IMR-90 (cell line): Measurements from ENCODE around the gene EIF4A2. TPM values are rescaled to one million over a fixed set of nuclear protein-coding genes. Genes with fewer than 3 reads are reported as not detected.

Experiments used
- ATAC-seq: fragments of 200-7000 bp; cut with Tn5 transposase; 2 replicates; pipeline ENCODE4 v1.9.1; 2020; ENCODE audit warnings: low read depth, mild to moderate bottlenecking, moderate library complexity
- BruUV-seq: library from RNA; stranded (reverse); fragments of 400-500 nt; replicated peaks from 2 replicates; lab custom pipeline; 2021; lab: Mats Ljungman, UMichigan
- CTCF ChIA-PET: fragments of 300-600 bp; formaldehyde crosslinking; extraction: SDS; loops from one replicate; lab custom pipeline; 2021; ENCODE audit warnings: antibody characterized with exemption; lab: Yijun Ruan, JAX
- POLR2A ChIA-PET: fragments of 300-600 bp; sonication (Branson Sonifier 250); formaldehyde crosslinking; loops from one replicate; lab custom pipeline; 2022; ENCODE audit warnings: antibody characterized with exemption; ENCODE audit not compliant: unreplicated experiment; lab: Charles Lee
- DNase-seq: peaks from one replicate; pipeline ENCODE4 v3.0.0; 2013
- H2AFZ ChIP-seq: replicated peaks from 2 replicates; pipeline ENCODE3; 2013; ENCODE audit warnings: low read length, mild to moderate bottlenecking; ENCODE audit not compliant: poor library complexity
- H2AK5ac ChIP-seq: 2 replicates; pipeline ENCODE4 v1.6.1; 2013; ENCODE audit warnings: low read depth, low read length, inconsistent platforms
- H2AK9ac ChIP-seq: replicated peaks from 2 replicates; pipeline ENCODE3; 2013; ENCODE audit warnings: mild to moderate bottlenecking, low read depth, low read length, moderate library complexity; ENCODE audit not compliant: poor library complexity
- H2BK120ac ChIP-seq: 2 replicates; pipeline ENCODE4 v1.6.1; 2013; ENCODE audit warnings: low read depth, low read length, inconsistent platforms
- H2BK15ac ChIP-seq: 3 replicates; pipeline ENCODE4 v1.6.1; 2013; ENCODE audit warnings: low read depth, low read length, inconsistent platforms
- H2BK20ac ChIP-seq: 2 replicates; pipeline ENCODE4 v1.6.1; 2013; ENCODE audit warnings: low read depth, mild to moderate bottlenecking, inconsistent platforms, low read length, moderate library complexity
- H2BK5ac ChIP-seq: 2 replicates; pipeline ENCODE4 v1.6.1; 2013; ENCODE audit warnings: mild to moderate bottlenecking, low read depth, low read length, inconsistent platforms; ENCODE audit not compliant: poor library complexity, severe bottlenecking
- H3K14ac ChIP-seq: replicated peaks from 2 replicates; pipeline ENCODE4 v1.6.1; 2013; ENCODE audit warnings: low read depth, low read length, inconsistent platforms
- H3K18ac ChIP-seq: 2 replicates; pipeline ENCODE4 v1.6.1; 2013; ENCODE audit warnings: low read depth, low read length, control low read depth
- H3K23ac ChIP-seq: 2 replicates; pipeline ENCODE4 v1.6.1; 2013; ENCODE audit warnings: low read depth, low read length, inconsistent platforms
- H3K27ac ChIP-seq: 2 replicates; pipeline ENCODE4 v1.5.1; 2013; ENCODE audit warnings: mild to moderate bottlenecking, control low read depth, low read length; ENCODE audit not compliant: insufficient read depth
- H3K27me3 ChIP-seq: 2 replicates; pipeline ENCODE4 v1.6.1; 2013; ENCODE audit warnings: low read length; ENCODE audit not compliant: control insufficient read depth, insufficient read depth
- H3K36me3 ChIP-seq: 2 replicates; pipeline ENCODE4 v1.6.1; 2013; ENCODE audit warnings: low read length, mixed read lengths; ENCODE audit not compliant: control insufficient read depth, insufficient read depth
- H3K4ac ChIP-seq: 2 replicates; pipeline ENCODE4 v1.6.1; 2013; ENCODE audit warnings: low read depth, low read length, inconsistent platforms
- H3K4me1 ChIP-seq: 2 replicates; pipeline ENCODE4 v1.6.1; 2013; ENCODE audit warnings: low read length, mixed read lengths; ENCODE audit not compliant: control insufficient read depth, insufficient read depth
- H3K4me2 ChIP-seq: 2 replicates; pipeline ENCODE4 v1.6.1; 2013; ENCODE audit warnings: low read depth, mild to moderate bottlenecking, control low read depth, low read length, moderate library complexity
- H3K4me3 ChIP-seq: 2 replicates; pipeline ENCODE4 v1.5.1; 2013; ENCODE audit warnings: low read depth, mild to moderate bottlenecking, control low read depth, low read length, moderate library complexity; ENCODE audit not compliant: insufficient read depth
- H3K56ac ChIP-seq: 2 replicates; pipeline ENCODE4 v1.6.1; 2013; ENCODE audit warnings: low read length, inconsistent platforms; ENCODE audit not compliant: insufficient read depth; ENCODE audit errors: extremely low read depth
- H3K79me1 ChIP-seq, 2 experiments: 2 replicates each; pipeline ENCODE4 v1.6.1; 2013; ENCODE audit warnings: low read length in 2 of 2, inconsistent platforms in 1 of 2, low read depth in 1 of 2
- H3K9ac ChIP-seq: 2 replicates; pipeline ENCODE4 v1.6.1; 2013; ENCODE audit warnings: low read depth, low read length, control low read depth
- H3K9me1 ChIP-seq: 2 replicates; pipeline ENCODE4 v1.6.1; 2013; ENCODE audit warnings: low read length, inconsistent platforms; ENCODE audit not compliant: insufficient read depth
- H3K9me3 ChIP-seq: 2 replicates; pipeline ENCODE4 v1.6.1; 2013; ENCODE audit warnings: low read length; ENCODE audit not compliant: control insufficient read depth, insufficient read depth
- H4K20me1 ChIP-seq: 2 replicates; pipeline ENCODE4 v1.6.1; 2013; ENCODE audit warnings: low read length, inconsistent platforms; ENCODE audit not compliant: insufficient read depth
- H4K5ac ChIP-seq: 2 replicates; pipeline ENCODE4 v1.6.1; 2013; ENCODE audit warnings: mild to moderate bottlenecking, low read depth, low read length, control low read depth
- H4K8ac ChIP-seq, 2 experiments: 2 replicates each; pipeline ENCODE4 v1.6.1; 2013; ENCODE audit warnings: low read depth in 2 of 2, low read length in 2 of 2, control low read depth in 1 of 2, inconsistent platforms in 1 of 2
- H4K91ac ChIP-seq: 2 replicates; pipeline ENCODE4 v1.6.1; 2013; ENCODE audit warnings: low read depth, low read length, inconsistent platforms; ENCODE audit not compliant: insufficient read depth
- BHLHE40 ChIP-seq: fragments of 150-350 bp; IDR thresholded peaks from 2 replicates; pipeline ENCODE4 v1.6.1; 2016; ENCODE audit warnings: mild to moderate bottlenecking, low read depth, low read length
- CEBPB ChIP-seq: IDR thresholded peaks from 2 replicates; pipeline ENCODE4 v1.6.1; 2012; ENCODE audit warnings: low read depth, low read length, improper control_type of control experiment
- ELK1 ChIP-seq: fragments of 150-350 bp; IDR thresholded peaks from 2 replicates; pipeline ENCODE4 v1.6.1; 2016; ENCODE audit warnings: low read depth, mild to moderate bottlenecking, low read length, moderate library complexity, borderline replicate concordance
- FOS ChIP-seq: fragments of 150-350 bp; IDR thresholded peaks from 2 replicates; pipeline ENCODE4 v1.6.1; 2016; ENCODE audit warnings: low read depth, low read length
- MAFK ChIP-seq: IDR thresholded peaks from 2 replicates; pipeline ENCODE4 v1.6.1; 2012; ENCODE audit warnings: low read depth, low read length, improper control_type of control experiment
- MAZ ChIP-seq: IDR thresholded peaks from 2 replicates; pipeline ENCODE4 v1.6.1; 2012; ENCODE audit warnings: low read depth, mild to moderate bottlenecking, low read length, improper control_type of control experiment, moderate library complexity, borderline replicate concordance
- MXI1 ChIP-seq: IDR thresholded peaks from 2 replicates; pipeline ENCODE4 v1.6.1; 2012; ENCODE audit warnings: low read depth, mild to moderate bottlenecking, low read length, moderate library complexity, borderline replicate concordance
- NFE2L2 ChIP-seq: fragments of 150-350 bp; IDR thresholded peaks from 2 replicates; pipeline ENCODE4 v1.6.1; 2016; ENCODE audit warnings: low read depth, mild to moderate bottlenecking, low read length
- POLR2A ChIP-seq: IDR thresholded peaks from 2 replicates; pipeline ENCODE4 v1.6.1; 2012; ENCODE audit warnings: mild to moderate bottlenecking, low read depth, low read length
- RAD21 ChIP-seq: IDR thresholded peaks from 2 replicates; pipeline ENCODE4 v1.6.1; 2012; ENCODE audit warnings: low read length, improper control_type of control experiment
- RCOR1 ChIP-seq: IDR thresholded peaks from 2 replicates; pipeline ENCODE4 v1.6.1; 2012; ENCODE audit warnings: mild to moderate bottlenecking, low read length, improper control_type of control experiment; ENCODE audit not compliant: insufficient replicate concordance
- RFX5 ChIP-seq: IDR thresholded peaks from 2 replicates; pipeline ENCODE4 v1.8.0; 2012; ENCODE audit warnings: low read depth, mild to moderate bottlenecking, low read length, moderate library complexity
- USF2 ChIP-seq: fragments of 150-350 bp; IDR thresholded peaks from 2 replicates; pipeline ENCODE4 v1.6.1; 2017; ENCODE audit warnings: mild to moderate bottlenecking, antibody characterized with exemption, low read length, low read depth
- WGBS, 2 experiments: methylation state at CpG; one replicate each; pipeline versions ENCODE4 v1.1.5 to v1.1.7; 2013; ENCODE audit warnings: missing lambda C conversion rate in 2 of 2; ENCODE audit not compliant: insufficient read length in 1 of 2; ENCODE audit errors: extremely low coverage in 2 of 2; 5-methylcytosine and 5-hydroxymethylcytosine counted together
- dilution Hi-C: fragments of 300-500 bp; cut with HindIII; formaldehyde crosslinking; loops from one replicate; pipeline ENCODE4 v1.14.3; 2018; ENCODE audit warnings: low sequenced_read_pairs; ENCODE audit not compliant: unreplicated experiment
- in situ Hi-C: fragments of 300-500 bp; cut with MboI; formaldehyde crosslinking; loops from 3 replicates; pipeline ENCODE4 v1.14.3; 2019; ENCODE audit warnings: low sequenced_read_pairs, inconsistent platforms, mixed read lengths
- intact Hi-C: fragments of 100-400 bp; cut with micrococcal nuclease; formaldehyde crosslinking; loops from 2 replicates; pipeline ENCODE4 v1.10.0; 2022
- polyA plus RNA-seq, 3 experiments: library from polyadenylated mRNA; depleted of rRNA; stranded (reverse); fragments of >200 nt; gene quantifications; 2 replicates each; pipeline ENCODE4 v1.2.3, GENCODE V29; 2012; ENCODE audit warnings: low replicate concordance in 1 of 3
- total RNA-seq: library from RNA; depleted of rRNA; stranded (reverse); fragments of >200 nt; gene quantifications from 2 replicates; pipeline ENCODE4 v1.2.3, GENCODE V29; 2012

EIF4A2 gene
- total and polyA plus RNA-seq, 2 of the 4 experiments (the other 2 are of a cell fraction), result 310 to 320 TPM

GRCh38 chr3:186775999-186776398, 7.4 kb upstream of the EIF4A2 start:
- Histone ChIP-seq H3K56ac (no peak overlapping the region), H2BK15ac (no peak overlapping the region), H4K5ac (no peak overlapping the region), H3K4me2 (no peak overlapping the region), H4K8ac (no peak overlapping the region), H3K27me3 (peaks cover 1% of the 10 kb centered on the region; the same call in 1 of the 2 replicates), H2AFZ (peak overlapping the region; percentile 13), H3K14ac (no peak overlapping the region), H4K91ac (no peak overlapping the region), H3K9ac (no peak overlapping the region), H2AK9ac (no peak overlapping the region), H2AK5ac (no peak overlapping the region), H4K20me1 (no peaks in the 10 kb centered on the region), H3K36me3 (no peaks in the 10 kb centered on the region), H3K18ac (no peak overlapping the region), H2BK5ac (no peak overlapping the region), H3K4me1 (peaks cover 4% of the 10 kb centered on the region; the same call in 1 of the 2 replicates), H3K79me1 (no peaks in the 10 kb centered on the region), H2BK120ac (no peak overlapping the region), H3K9me3 (no peaks in the 10 kb centered on the region), H3K4me3 (no peak overlapping the region), H3K9me1 (no peaks in the 10 kb centered on the region), H3K27ac (no peak overlapping the region), H3K23ac (no peak overlapping the region), H3K4ac (no peak overlapping the region), H2BK20ac (no peak overlapping the region)
- no TSS peak for BruUV-seq
- ChIA-PET POLR2A (no interaction called here), CTCF (no interaction called here)
- TF ChIP-seq NFE2L2 (no peak), FOS (no peak), BHLHE40 (no peak), POLR2A (no peak), MXI1 (no peak), CEBPB (no peak), MAZ (no peak), USF2 (no peak), RFX5 (no peak), MAFK (no peak), ELK1 (no peak), RAD21 (no peak), RCOR1 (no peak)
- DNase-seq (no peak), ATAC-seq (no peak)
- no CpG with 5 or more reads among the region's 8 CpGs for WGBS, 2 experiments
- dilution Hi-C loops, result no loop called here
- intact Hi-C loops, result no loop called here
- in situ Hi-C loops, result no loop called here
